Trophoblast cell (in vitro differentiated cells and primary cell): ENCODE measurements around the gene ABR.

Experiments used
- DNase-seq, 2 donors: peaks; one replicate each; pipeline ENCODE4 v3.0.0-alpha.2; 2016
- H2AFZ ChIP-seq: 2 replicates; pipeline ENCODE4 v1.6.1; 2013; ENCODE audit warnings: low read length, moderate library complexity, mild to moderate bottlenecking; ENCODE audit not compliant: insufficient read depth, poor library complexity
- H2AK5ac ChIP-seq: 2 replicates; pipeline ENCODE4 v1.6.1; 2013; ENCODE audit warnings: mild to moderate bottlenecking, low read length
- H2BK120ac ChIP-seq: 2 replicates; pipeline ENCODE4 v1.6.1; 2013; ENCODE audit warnings: low read length, mild to moderate bottlenecking, moderate library complexity; ENCODE audit not compliant: insufficient read depth, poor library complexity
- H2BK12ac ChIP-seq: 2 replicates; pipeline ENCODE4 v1.6.1; 2013; ENCODE audit warnings: mild to moderate bottlenecking, low read length, moderate library complexity
- H2BK5ac ChIP-seq: 2 replicates; pipeline ENCODE4 v1.6.1; 2013; ENCODE audit warnings: low read length, low read depth, moderate library complexity, mild to moderate bottlenecking; ENCODE audit not compliant: poor library complexity
- H3K14ac ChIP-seq: 2 replicates; pipeline ENCODE4 v1.6.1; 2013; ENCODE audit warnings: mild to moderate bottlenecking, low read length
- H3K18ac ChIP-seq: 2 replicates; pipeline ENCODE4 v1.6.1; 2013; ENCODE audit warnings: mild to moderate bottlenecking, low read length
- H3K23ac ChIP-seq: 2 replicates; pipeline ENCODE4 v1.6.1; 2013; ENCODE audit warnings: low read length
- H3K27ac ChIP-seq: 2 replicates; pipeline ENCODE4 v1.5.1; 2013; ENCODE audit warnings: low read depth, mild to moderate bottlenecking, inconsistent platforms, low read length, moderate library complexity
- H3K27me3 ChIP-seq: 2 replicates; pipeline ENCODE4 v1.6.1; 2013; ENCODE audit warnings: inconsistent platforms, mild to moderate bottlenecking, low read length, moderate library complexity; ENCODE audit not compliant: insufficient read depth
- H3K36me3 ChIP-seq, 2 experiments: 1 replicate in 1 of 2; 2 replicates in 1 of 2; pipeline ENCODE4 v1.6.1; 2013; ENCODE audit warnings: low read length in 2 of 2, mild to moderate bottlenecking in 2 of 2, moderate library complexity in 1 of 2; ENCODE audit not compliant: insufficient read depth in 2 of 2, control insufficient read depth in 1 of 2
- H3K4ac ChIP-seq: 2 replicates; pipeline ENCODE4 v1.6.1; 2013; ENCODE audit warnings: low read depth, mild to moderate bottlenecking, low read length, moderate library complexity
- H3K4me1 ChIP-seq, 2 experiments: 1 replicate in 1 of 2; 2 replicates in 1 of 2; pipeline ENCODE4 v1.6.1; 2013; ENCODE audit warnings: low read length in 2 of 2, mild to moderate bottlenecking in 2 of 2, moderate library complexity in 1 of 2; ENCODE audit not compliant: insufficient read depth in 2 of 2, control insufficient read depth in 1 of 2
- H3K4me2 ChIP-seq: 2 replicates; pipeline ENCODE4 v1.6.1; 2013; ENCODE audit warnings: inconsistent platforms, mild to moderate bottlenecking, low read length, moderate library complexity
- H3K4me3 ChIP-seq: 2 replicates; pipeline ENCODE4 v1.5.1; 2013; ENCODE audit warnings: mild to moderate bottlenecking, low read depth, low read length, inconsistent platforms
- H3K79me1 ChIP-seq: one replicate; pipeline ENCODE4 v1.6.1; 2013; ENCODE audit warnings: low read length
- H3K79me2 ChIP-seq: 2 replicates; pipeline ENCODE4 v1.6.1; 2013; ENCODE audit warnings: low read length, mild to moderate bottlenecking; ENCODE audit not compliant: control insufficient read depth, insufficient read depth, poor library complexity
- H3K9ac ChIP-seq: 2 replicates; pipeline ENCODE4 v1.6.1; 2013; ENCODE audit warnings: mild to moderate bottlenecking, low read length
- H3K9me3 ChIP-seq: 2 replicates; pipeline ENCODE4 v1.6.1; 2013; ENCODE audit warnings: low read depth, mild to moderate bottlenecking, control low read depth, inconsistent platforms, low read length; ENCODE audit not compliant: insufficient read depth
- H4K12ac ChIP-seq: 2 replicates; pipeline ENCODE4 v1.6.1; 2013; ENCODE audit warnings: low read depth, mild to moderate bottlenecking, low read length, moderate library complexity
- H4K8ac ChIP-seq: 2 replicates; pipeline ENCODE4 v1.6.1; 2013; ENCODE audit warnings: low read depth, mild to moderate bottlenecking, low read length, moderate library complexity
- H4K91ac ChIP-seq: one replicate; pipeline ENCODE4 v1.6.1; 2013; ENCODE audit warnings: low read depth, mild to moderate bottlenecking, low read length, moderate library complexity
- WGBS: extraction: QIAGEN DNeasy Blood & Tissue Kit; methylation state at CpG from one replicate; pipeline ENCODE4 v1.1.7; 2013; ENCODE audit warnings: missing lambda C conversion rate; ENCODE audit not compliant: insufficient read length, insufficient coverage; ENCODE audit errors: extremely low coverage; 5-methylcytosine and 5-hydroxymethylcytosine counted together

The ABR gene

GRCh38 chr17:1012823-1013728, 166.7 kb downstream of the ABR start:
- no CpG with 5 or more reads among the region's 30 CpGs for WGBS
- Histone ChIP-seq H2BK5ac (no peak overlapping the region), H3K18ac (no peak overlapping the region), H3K9me3 (no peaks in the 10 kb centered on the region), H3K27me3 (no peaks in the 10 kb centered on the region), H3K79me1 (no peaks in the 10 kb centered on the region), H3K14ac (no peak overlapping the region), H2AK5ac (no peak overlapping the region), H2BK120ac (no peak overlapping the region), H3K23ac (no peak overlapping the region), H3K4me2 (no peak overlapping the region), H2BK12ac (no peak overlapping the region), H3K4me1 (no peaks in the 10 kb centered on the region), H4K91ac (no peak overlapping the region), H3K36me3 (peaks cover 27 to 28% of the 10 kb centered on the region in 2 experiments), H3K9ac (no peak overlapping the region), H3K4ac (no peak overlapping the region), H3K27ac (no peak overlapping the region), H4K8ac (no peak overlapping the region), H4K12ac (no peak overlapping the region), H2AFZ (no peak overlapping the region), H3K4me3 (no peak overlapping the region), H3K79me2 (no peaks in the 10 kb centered on the region)
- no peak for DNase-seq

GRCh38 chr17:1011760-1012735, 167.7 kb downstream of the ABR start:
- no peak overlapping the region for H3K4me3 ChIP-seq
- no peak overlapping the region for H2BK12ac ChIP-seq
- no peak overlapping the region for H3K9ac ChIP-seq
- no peak overlapping the region for H3K14ac ChIP-seq
- H3K27me3 ChIP-seq: no peaks in the 10 kb centered on the region
- no peak overlapping the region for H3K27ac ChIP-seq
- H2BK5ac ChIP-seq: no peak overlapping the region
- no peak overlapping the region for H3K23ac ChIP-seq
- peaks cover 38% of the 10 kb centered on the region in 2 experiments for H3K36me3 ChIP-seq
- no peak for DNase-seq
- H4K91ac ChIP-seq: no peak overlapping the region
- H3K79me2 ChIP-seq: no peaks in the 10 kb centered on the region
- H3K4ac ChIP-seq: no peak overlapping the region
- H4K8ac ChIP-seq: no peak overlapping the region
- no peak overlapping the region for H2AFZ ChIP-seq
- H2BK120ac ChIP-seq: no peak overlapping the region
- H3K9me3 ChIP-seq: no peaks in the 10 kb centered on the region
- no peaks in the 10 kb centered on the region for H3K4me1 ChIP-seq
- no peak overlapping the region for H3K18ac ChIP-seq
- no peak overlapping the region for H4K12ac ChIP-seq
- no peak overlapping the region for H2AK5ac ChIP-seq
- no CpG with 5 or more reads among the region's 57 CpGs for WGBS
- no peak overlapping the region for H3K4me2 ChIP-seq
- no peaks in the 10 kb centered on the region for H3K79me1 ChIP-seq

GRCh38 chr17:1011138-1011537, 168.6 kb downstream of the ABR start:
- H3K4me1 ChIP-seq: peaks cover 2 to 3% of the 10 kb centered on the region in 2 experiments
- no peak overlapping the region for H3K14ac ChIP-seq
- no peak overlapping the region for H3K4ac ChIP-seq
- H4K91ac ChIP-seq: no peak overlapping the region
- H2AK5ac ChIP-seq: no peak overlapping the region
- no peaks in the 10 kb centered on the region for H3K79me1 ChIP-seq
- H2BK12ac ChIP-seq: no peak overlapping the region
- H4K12ac ChIP-seq: no peak overlapping the region
- H3K27ac ChIP-seq: no peak overlapping the region
- no peak overlapping the region for H2BK120ac ChIP-seq
- H3K4me2 ChIP-seq: no peak overlapping the region
- H3K27me3 ChIP-seq: no peaks in the 10 kb centered on the region
- H3K4me3 ChIP-seq: no peak overlapping the region
- WGBS: no CpG with 5 or more reads among the region's 10 CpGs
- no peak overlapping the region for H2AFZ ChIP-seq
- H3K79me2 ChIP-seq: no peaks in the 10 kb centered on the region
- H3K9me3 ChIP-seq: no peaks in the 10 kb centered on the region
- DNase-seq: no peak
- H3K36me3 ChIP-seq: peaks cover 39% of the 10 kb centered on the region in 2 experiments
- no peak overlapping the region for H3K18ac ChIP-seq
- no peak overlapping the region for H3K23ac ChIP-seq
- no peak overlapping the region for H2BK5ac ChIP-seq
- H4K8ac ChIP-seq: no peak overlapping the region
- H3K9ac ChIP-seq: no peak overlapping the region

GRCh38 chr17:1010586-1010985, 169.2 kb downstream of the ABR start:
- no CpG with 5 or more reads among the region's 14 CpGs for WGBS
- Histone ChIP-seq H2AK5ac (no peak overlapping the region), H2BK12ac (no peak overlapping the region), H3K4me1 (peaks cover 4 to 5% of the 10 kb centered on the region in 2 experiments), H3K79me1 (no peaks in the 10 kb centered on the region), H3K4me3 (no peak overlapping the region), H3K9me3 (no peaks in the 10 kb centered on the region), H2BK120ac (no peak overlapping the region), H3K79me2 (no peaks in the 10 kb centered on the region), H4K91ac (no peak overlapping the region), H3K9ac (no peak overlapping the region), H4K12ac (no peak overlapping the region), H3K27me3 (no peaks in the 10 kb centered on the region), H3K4me2 (no peak overlapping the region), H3K27ac (no peak overlapping the region), H3K14ac (no peak overlapping the region), H2BK5ac (no peak overlapping the region), H3K18ac (no peak overlapping the region), H3K23ac (no peak overlapping the region), H2AFZ (no peak overlapping the region), H4K8ac (no peak overlapping the region), H3K4ac (no peak overlapping the region), H3K36me3 (peaks cover 39% of the 10 kb centered on the region in 2 experiments)
- no peak for DNase-seq
